ENCODE data around the gene DBT.

- TF ChIP-seq, protein P1, sequence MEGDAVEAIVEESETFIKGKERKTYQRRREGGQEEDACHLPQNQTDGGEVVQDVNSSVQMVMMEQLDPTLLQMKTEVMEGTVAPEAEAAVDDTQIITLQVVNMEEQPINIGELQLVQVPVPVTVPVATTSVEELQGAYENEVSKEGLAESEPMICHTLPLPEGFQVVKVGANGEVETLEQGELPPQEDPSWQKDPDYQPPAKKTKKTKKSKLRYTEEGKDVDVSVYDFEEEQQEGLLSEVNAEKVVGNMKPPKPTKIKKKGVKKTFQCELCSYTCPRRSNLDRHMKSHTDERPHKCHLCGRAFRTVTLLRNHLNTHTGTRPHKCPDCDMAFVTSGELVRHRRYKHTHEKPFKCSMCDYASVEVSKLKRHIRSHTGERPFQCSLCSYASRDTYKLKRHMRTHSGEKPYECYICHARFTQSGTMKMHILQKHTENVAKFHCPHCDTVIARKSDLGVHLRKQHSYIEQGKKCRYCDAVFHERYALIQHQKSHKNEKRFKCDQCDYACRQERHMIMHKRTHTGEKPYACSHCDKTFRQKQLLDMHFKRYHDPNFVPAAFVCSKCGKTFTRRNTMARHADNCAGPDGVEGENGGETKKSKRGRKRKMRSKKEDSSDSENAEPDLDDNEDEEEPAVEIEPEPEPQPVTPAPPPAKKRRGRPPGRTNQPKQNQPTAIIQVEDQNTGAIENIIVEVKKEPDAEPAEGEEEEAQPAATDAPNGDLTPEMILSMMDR (optimal IDR thresholded peaks at IDR 0.05 in 1 of 3, IDR thresholded peaks at IDR 0.05 in 1 of 3, conservative IDR thresholded peaks at IDR 0.05 in 1 of 3; ENCODE audit: extremely low read depth in 1 of 3, insufficient read depth in 2 of 3, low read length in 3 of 3), result no peak
- no peak for TF ChIP-seq EZH2 (IDR thresholded peaks at IDR 0.05; ENCODE audit: low read length)
Observed at GRCh38 chr1:100215101-100215500, 34.5 kb downstream of the DBT start.

Data from keratinocyte (primary cell).